ENCODE data around the gene CNR1.

DNA sequence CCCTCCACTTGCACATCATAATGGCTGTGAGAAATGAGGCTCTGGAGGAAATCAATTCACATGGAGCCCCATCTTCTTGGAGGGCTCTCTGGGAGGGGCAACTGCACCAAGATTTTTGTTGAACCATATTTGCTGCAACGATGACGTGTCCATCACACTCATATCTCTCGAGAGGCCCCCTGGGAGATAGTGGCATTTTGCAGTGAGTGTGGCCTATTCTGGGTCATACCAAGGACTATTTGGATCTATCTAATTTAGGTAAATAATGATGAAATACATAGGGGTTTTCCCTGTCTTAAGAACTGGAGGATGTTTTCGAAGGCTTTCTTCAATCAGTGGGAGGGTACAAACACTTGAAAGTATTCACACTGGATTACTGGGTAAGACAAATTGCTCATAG lies 31.6 kb downstream of the CNR1 start:
- TF ChIP-seq, protein P1, sequence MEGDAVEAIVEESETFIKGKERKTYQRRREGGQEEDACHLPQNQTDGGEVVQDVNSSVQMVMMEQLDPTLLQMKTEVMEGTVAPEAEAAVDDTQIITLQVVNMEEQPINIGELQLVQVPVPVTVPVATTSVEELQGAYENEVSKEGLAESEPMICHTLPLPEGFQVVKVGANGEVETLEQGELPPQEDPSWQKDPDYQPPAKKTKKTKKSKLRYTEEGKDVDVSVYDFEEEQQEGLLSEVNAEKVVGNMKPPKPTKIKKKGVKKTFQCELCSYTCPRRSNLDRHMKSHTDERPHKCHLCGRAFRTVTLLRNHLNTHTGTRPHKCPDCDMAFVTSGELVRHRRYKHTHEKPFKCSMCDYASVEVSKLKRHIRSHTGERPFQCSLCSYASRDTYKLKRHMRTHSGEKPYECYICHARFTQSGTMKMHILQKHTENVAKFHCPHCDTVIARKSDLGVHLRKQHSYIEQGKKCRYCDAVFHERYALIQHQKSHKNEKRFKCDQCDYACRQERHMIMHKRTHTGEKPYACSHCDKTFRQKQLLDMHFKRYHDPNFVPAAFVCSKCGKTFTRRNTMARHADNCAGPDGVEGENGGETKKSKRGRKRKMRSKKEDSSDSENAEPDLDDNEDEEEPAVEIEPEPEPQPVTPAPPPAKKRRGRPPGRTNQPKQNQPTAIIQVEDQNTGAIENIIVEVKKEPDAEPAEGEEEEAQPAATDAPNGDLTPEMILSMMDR (IDR thresholded peaks at IDR 0.05): no peak
- TF ChIP-seq, protein P2, sequence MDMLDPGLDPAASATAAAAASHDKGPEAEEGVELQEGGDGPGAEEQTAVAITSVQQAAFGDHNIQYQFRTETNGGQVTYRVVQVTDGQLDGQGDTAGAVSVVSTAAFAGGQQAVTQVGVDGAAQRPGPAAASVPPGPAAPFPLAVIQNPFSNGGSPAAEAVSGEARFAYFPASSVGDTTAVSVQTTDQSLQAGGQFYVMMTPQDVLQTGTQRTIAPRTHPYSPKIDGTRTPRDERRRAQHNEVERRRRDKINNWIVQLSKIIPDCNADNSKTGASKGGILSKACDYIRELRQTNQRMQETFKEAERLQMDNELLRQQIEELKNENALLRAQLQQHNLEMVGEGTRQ (CRISPR knock-in tag; IDR thresholded peaks at IDR 0.05): no peak
- TF ChIP-seq TP53 (CRISPR knock-in tag; IDR thresholded peaks at IDR 0.05) (no peak), FOXP1 (CRISPR knock-in tag; IDR thresholded peaks at IDR 0.05; ENCODE audit: borderline replicate concordance) (no peak), ATF1 (CRISPR knock-in tag; IDR thresholded peaks at IDR 0.05) (no peak)
- TF ChIP-seq, protein P3, sequence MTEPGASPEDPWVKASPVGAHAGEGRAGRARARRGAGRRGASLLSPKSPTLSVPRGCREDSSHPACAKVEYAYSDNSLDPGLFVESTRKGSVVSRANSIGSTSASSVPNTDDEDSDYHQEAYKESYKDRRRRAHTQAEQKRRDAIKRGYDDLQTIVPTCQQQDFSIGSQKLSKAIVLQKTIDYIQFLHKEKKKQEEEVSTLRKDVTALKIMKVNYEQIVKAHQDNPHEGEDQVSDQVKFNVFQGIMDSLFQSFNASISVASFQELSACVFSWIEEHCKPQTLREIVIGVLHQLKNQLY (CRISPR knock-in tag; IDR thresholded peaks at IDR 0.05): no peak

All from WTC11 (cell line).